Measurements from ENCODE around the gene EFCAB10. TPM values are rescaled to one million over a fixed set of nuclear protein-coding genes. Genes with fewer than 3 reads are reported as not detected.
"Not testable (repeated sequence)": the region's sequence is repeated elsewhere in the genome, so short reads cannot be mapped to it uniquely, and the experiment has no call there.

EFCAB10 gene
- total RNA-seq, 1 experiment from 2014 or later = not detected

GRCh38 chr7:105519353-105519752, 61.9 kb downstream of the EFCAB10 start:
- peaks cover 4% of the 10 kb centered on the region for H3K4me1 ChIP-seq (ENCODE audit: insufficient read depth, low read length, poor library complexity, severe bottlenecking)
- ChIA-PET CTCF (interaction anchor here (0.7 kb wide), 1 partner anchor 875 kb away, joined by 3 read pairs; no protein-coding TSS in a partner anchor), POLR2A (ENCODE audit: low non-redundant PET) (no interaction called here)
- intact Hi-C loops (cut with micrococcal nuclease; ENCODE audit: unreplicated experiment) = no loop called here
- no peaks in the 10 kb centered on the region for H3K27me3 ChIP-seq (replicated peaks; ENCODE audit: insufficient read depth, low read depth, low read length, poor library complexity)
- no peak overlapping the region for H3K4me3 ChIP-seq (ENCODE audit: low read depth, low read length, poor library complexity, severe bottlenecking)
- DNase-seq (ENCODE audit: low spot score) = no peak
- no peaks in the 10 kb centered on the region for H3K9me3 ChIP-seq (ENCODE audit: low read depth, low read length, poor library complexity, severe bottlenecking)
- H3K36me3 ChIP-seq (ENCODE audit: insufficient read depth, low read length, poor library complexity, severe bottlenecking) = peaks cover 7% of the 10 kb centered on the region
- no peak overlapping the region for H3K27ac ChIP-seq (ENCODE audit: low read depth, low read length, poor library complexity, severe bottlenecking)
- TF ChIP-seq CTCF (conservative IDR thresholded peaks at IDR 0.05; ENCODE audit: low read depth, low read length) = no peak
- no peak for TF ChIP-seq EZH2 (IDR thresholded peaks at IDR 0.05; ENCODE audit: borderline replicate concordance, low read depth, low read length, poor library complexity, severe bottlenecking)
- BruUV-seq (replicated peaks) = no TSS peak

- H3K4me3 ChIP-seq (ENCODE audit: low read depth, low read length, poor library complexity, severe bottlenecking); DNase-seq (ENCODE audit: low spot score); POLR2A ChIA-PET (ENCODE audit: low non-redundant PET); H3K36me3 ChIP-seq (ENCODE audit: insufficient read depth, low read length, poor library complexity, severe bottlenecking); H3K27ac ChIP-seq (ENCODE audit: low read depth, low read length, poor library complexity, severe bottlenecking); H3K27me3 ChIP-seq (replicated peaks; ENCODE audit: insufficient read depth, low read depth, low read length, poor library complexity); BruUV-seq (replicated peaks); H3K4me1 ChIP-seq (ENCODE audit: insufficient read depth, low read length, poor library complexity, severe bottlenecking); intact Hi-C loops (cut with micrococcal nuclease; ENCODE audit: unreplicated experiment); CTCF ChIA-PET; H3K9me3 ChIP-seq (ENCODE audit: low read depth, low read length, poor library complexity, severe bottlenecking): not testable (repeated sequence)
Observed at GRCh38 chr7:105515610-105516009, 65.7 kb downstream of the EFCAB10 start.

Other genes starting within 250 kb of the EFCAB10 start
- 57.8 and 59.8 TPM in 2 replicates for gene SRPK2, start 192.6 kb downstream of the EFCAB10 start, total RNA-seq (2021)
- gene PUS7, start 59.2 kb downstream of the EFCAB10 start, total RNA-seq (2021) = 36.6 and 40.8 TPM in 2 replicates
- 32.3 and 34.9 TPM in 2 replicates for gene RINT1, start 49.3 kb downstream of the EFCAB10 start, total RNA-seq (2021)